H1 (cell line): Measurements from ENCODE around the gene LNPEP. TPM values are rescaled to one million over a fixed set of nuclear protein-coding genes. Genes with fewer than 3 reads are reported as not detected.

Source experiments
- CTCF ChIA-PET: fragments of 300-600 bp; sonication (Branson Sonifier 250); formaldehyde crosslinking; loops from one replicate; lab custom pipeline; 2021; ENCODE audit not compliant: partially characterized antibody; lab: Charles Lee
- POLR2A ChIA-PET: fragments of 300-600 bp; sonication (Branson Sonifier 250); formaldehyde crosslinking; loops from one replicate; lab custom pipeline; 2021; ENCODE audit warnings: inconsistent platforms; ENCODE audit not compliant: partially characterized antibody; lab: Charles Lee
- DNase-seq, 2 experiments: peaks; one replicate each; pipeline versions ENCODE4 v3.0.0 to v3.0.0-alpha.2; 2010 to 2022; ENCODE audit warnings: low spot score in 2 of 2, low read depth in 1 of 2, mixed read lengths in 1 of 2
- FAIRE-seq: peaks from 2 replicates; lab custom pipeline; 2011; peaks lifted over from hg19 to GRCh38; lab: Jason Lieb, UNC
- H2AFZ ChIP-seq: 2 replicates; pipeline ENCODE4 v1.8.1; 2012; ENCODE audit warnings: low read length, inconsistent platforms
- H2AK5ac ChIP-seq: 2 replicates; pipeline ENCODE4 v1.6.1; 2013; ENCODE audit warnings: low read depth, low read length
- H2BK120ac ChIP-seq: replicated peaks from 2 replicates; pipeline ENCODE3; 2013; ENCODE audit warnings: low read depth, low read length, inconsistent platforms
- H2BK12ac ChIP-seq: 2 replicates; pipeline ENCODE4 v1.6.1; 2013; ENCODE audit warnings: low read depth, low read length
- H2BK15ac ChIP-seq: 2 replicates; pipeline ENCODE4 v1.6.1; 2013; ENCODE audit warnings: low read length
- H2BK20ac ChIP-seq: 2 replicates; pipeline ENCODE4 v1.6.1; 2013; ENCODE audit warnings: low read length
- H2BK5ac ChIP-seq: 2 replicates; pipeline ENCODE4 v1.6.1; 2013; ENCODE audit warnings: low read depth, low read length
- H3K14ac ChIP-seq: 2 replicates; pipeline ENCODE4 v1.6.1; 2013; ENCODE audit warnings: inconsistent platforms; ENCODE audit not compliant: insufficient read length
- H3K18ac ChIP-seq: 2 replicates; pipeline ENCODE4 v1.6.1; 2013; ENCODE audit warnings: low read length; ENCODE audit errors: extremely low read depth
- H3K23ac ChIP-seq: 2 replicates; pipeline ENCODE4 v1.6.1; 2013; ENCODE audit warnings: inconsistent platforms; ENCODE audit not compliant: insufficient read length
- H3K23me2 ChIP-seq: 2 replicates; pipeline ENCODE4 v1.6.1; 2013; ENCODE audit warnings: low read depth, low read length
- H3K27ac ChIP-seq: 2 replicates; pipeline ENCODE4 v1.6.1; 2011; ENCODE audit warnings: low read depth, low read length, inconsistent platforms
- H3K27me3 ChIP-seq, 4 experiments: replicated peaks in 1 of 4; 1 replicate in 1 of 4; 2 replicates in 3 of 4; pipeline versions ENCODE4 v1.6.1 to v1.8.1; 2011 to 2013; ENCODE audit warnings: low read length in 3 of 4, mild to moderate bottlenecking in 3 of 4, inconsistent platforms in 2 of 4, mixed read lengths in 2 of 4, moderate library complexity in 1 of 4; ENCODE audit not compliant: control insufficient read depth in 3 of 4, insufficient read depth in 3 of 4; ENCODE audit errors: extremely low read depth in 1 of 4
- H3K36me3 ChIP-seq, 4 experiments: 2 replicates each; pipeline versions ENCODE4 v1.6.1 to v1.8.1; 2011 to 2013; ENCODE audit warnings: mild to moderate bottlenecking in 4 of 4, low read length in 3 of 4, moderate library complexity in 2 of 4, control low read depth in 1 of 4, inconsistent platforms in 1 of 4; ENCODE audit not compliant: insufficient read depth in 4 of 4, control insufficient read depth in 2 of 4
- H3K4ac ChIP-seq: replicated peaks from 2 replicates; pipeline ENCODE3; 2013; ENCODE audit warnings: low read length, low read depth, mixed read lengths, inconsistent platforms; ENCODE audit not compliant: insufficient read length
- H3K4me1 ChIP-seq, 4 experiments: replicated peaks in 1 of 4; 1 replicate in 1 of 4; 2 replicates in 3 of 4; pipeline versions ENCODE4 v1.6.1 to v1.8.1; 2011 to 2013; ENCODE audit warnings: low read length in 3 of 4, inconsistent platforms in 2 of 4, mixed read lengths in 1 of 4; ENCODE audit not compliant: insufficient read depth in 4 of 4, control insufficient read depth in 3 of 4
- H3K4me2 ChIP-seq, 2 experiments: 2 replicates each; pipeline versions ENCODE4 v1.6.1 to v1.8.1; 2011 to 2013; ENCODE audit warnings: low read depth in 2 of 2, low read length in 2 of 2, control low read depth in 1 of 2, inconsistent platforms in 1 of 2, mild to moderate bottlenecking in 1 of 2; ENCODE audit not compliant: insufficient read depth in 1 of 2
- H3K4me3 ChIP-seq, 4 experiments: fragments of 200-600, 300-600 bp in 1 of 4; sonication (generic), shearing (Covaris generic), sonication (Bioruptor Twin) in 1 of 4; 2 replicates each; pipeline versions ENCODE4 v1.5.1 to v1.8.1; 2011 to 2016; ENCODE audit warnings: low read length in 4 of 4, low read depth in 3 of 4, control low read depth in 2 of 4, inconsistent platforms in 2 of 4, mild to moderate bottlenecking in 2 of 4, mixed read lengths in 1 of 4, moderate library complexity in 1 of 4; ENCODE audit not compliant: insufficient read depth in 2 of 4; ENCODE audit errors: extremely low read depth in 1 of 4
- H3K56ac ChIP-seq: replicated peaks from 2 replicates; pipeline ENCODE3; 2013; ENCODE audit warnings: low read depth, mild to moderate bottlenecking, mixed read lengths, low read length, inconsistent platforms; ENCODE audit not compliant: insufficient read length
- H3K79me1 ChIP-seq: 2 replicates; pipeline ENCODE4 v1.6.1; 2013; ENCODE audit warnings: low read depth, low read length, control low read depth
- H3K79me2 ChIP-seq, 2 experiments: 2 replicates each; pipeline versions ENCODE4 v1.6.1 to v1.8.1; 2012 to 2013; ENCODE audit warnings: low read length in 2 of 2, mild to moderate bottlenecking in 2 of 2, inconsistent platforms in 1 of 2; ENCODE audit not compliant: insufficient read depth in 2 of 2, control insufficient read depth in 1 of 2
- H3K9ac ChIP-seq, 4 experiments: replicated peaks in 1 of 4; 1 replicate in 1 of 4; 2 replicates in 3 of 4; pipeline versions ENCODE4 v1.6.1 to v1.8.1; 2011 to 2013; ENCODE audit warnings: low read depth in 3 of 4, low read length in 3 of 4, control low read depth in 2 of 4, mild to moderate bottlenecking in 2 of 4, moderate library complexity in 2 of 4, inconsistent platforms in 1 of 4; ENCODE audit errors: extremely low read depth in 1 of 4
- H3K9me3 ChIP-seq, 2 experiments: 2 replicates each; pipeline versions ENCODE4 v1.6.1 to v1.8.1; 2012 to 2013; ENCODE audit warnings: mild to moderate bottlenecking in 2 of 2, moderate library complexity in 2 of 2, control low read depth in 1 of 2, inconsistent platforms in 1 of 2, low read depth in 1 of 2, low read length in 1 of 2, mixed read lengths in 1 of 2; ENCODE audit not compliant: insufficient read depth in 2 of 2
- H4K20me1 ChIP-seq, 2 experiments: replicated peaks in 1 of 2; 2 replicates each; pipeline versions ENCODE3 to v1.8.1; 2011 to 2013; ENCODE audit warnings: inconsistent platforms in 2 of 2, low read length in 2 of 2, mild to moderate bottlenecking in 1 of 2; ENCODE audit not compliant: insufficient read depth in 2 of 2, control insufficient read depth in 1 of 2
- H4K5ac ChIP-seq: 2 replicates; pipeline ENCODE4 v1.6.1; 2013; ENCODE audit warnings: low read length, low read depth, mixed read lengths, inconsistent platforms; ENCODE audit not compliant: insufficient read length
- H4K8ac ChIP-seq: 2 replicates; pipeline ENCODE4 v1.8.0; 2013; ENCODE audit warnings: mild to moderate bottlenecking, moderate library complexity, low read length, inconsistent platforms; ENCODE audit not compliant: insufficient read depth; ENCODE audit errors: extremely low read depth
- H4K91ac ChIP-seq: replicated peaks from 2 replicates; pipeline ENCODE3; 2013; ENCODE audit warnings: low read length, mixed read lengths, inconsistent platforms; ENCODE audit not compliant: insufficient read length
- ASH2L ChIP-seq: fragments of 200-600, 300-600 bp; sonication (generic); IDR thresholded peaks from one replicate; pipeline ENCODE4 v1.7.1; 2017; ENCODE audit warnings: low read length
- CHD1 ChIP-seq: IDR thresholded peaks from 2 replicates; pipeline ENCODE4 v1.6.1; 2012; ENCODE audit warnings: low read depth, low read length, improper control_type of control experiment
- EGR1 ChIP-seq: IDR thresholded peaks from 2 replicates; pipeline ENCODE4 v1.6.1; 2011; ENCODE audit warnings: low read depth, low read length, borderline replicate concordance
- SP1 ChIP-seq: IDR thresholded peaks from 2 replicates; pipeline ENCODE4 v1.6.1; 2011; ENCODE audit warnings: low read depth, low read length
- SRF ChIP-seq: IDR thresholded peaks from 2 replicates; pipeline ENCODE4 v1.6.1; 2011; ENCODE audit warnings: mild to moderate bottlenecking, low read depth, low read length, moderate library complexity
- TAF1 ChIP-seq: IDR thresholded peaks from 2 replicates; pipeline ENCODE4 v1.6.1; 2011; ENCODE audit warnings: mild to moderate bottlenecking, low read depth, low read length
- WGBS, 2 experiments: shearing (Covaris generic) in 1 of 2; methylation state at CpG; one replicate each; pipeline versions ENCODE4 v1.1.6 to v1.1.7; 2013 to 2015; ENCODE audit warnings: low lambda C conversion rate in 2 of 2, mixed read lengths in 2 of 2, inconsistent platforms in 1 of 2, low coverage in 1 of 2, missing lambda C conversion rate in 1 of 2; ENCODE audit not compliant: insufficient replicate concordance in 2 of 2, insufficient coverage in 1 of 2, insufficient read length in 1 of 2; ENCODE audit errors: extremely low coverage in 1 of 2, missing lambda C conversion rate in 1 of 2; 5-methylcytosine and 5-hydroxymethylcytosine counted together
- polyA plus RNA-seq, 7 experiments: library from polyadenylated mRNA; depleted of rRNA in 3 of 7; stranded (reverse) in 5 of 7; unstranded in 2 of 7; fragments of >200 nt in 5 of 7; fragments of 200-250 nt in 2 of 7; gene quantifications; 1 replicate in 5 of 7; 2 replicates in 1 of 7; 4 replicates in 1 of 7; pipeline versions ENCODE4 v1.2.1 to v1.2.3, GENCODE V29; 2011 to 2013; ENCODE audit warnings: missing spikeins in 2 of 7, mixed read lengths in 2 of 7
- total RNA-seq: library from RNA; stranded (reverse); fragmentation: NEBNext Ultra II Directional; extraction: Animal tissue kit (Norgen Biotek cat#: 25700); gene quantifications from 2 replicates; pipeline ENCODE4 v1.2.1, GENCODE V29; 2021

The LNPEP gene
- total and polyA plus RNA-seq, 2 of the 8 experiments (the other 6 are each of a cell fraction or from before 2014, with no cell fraction given), result 1.8 to 4.5 TPM

GRCh38 chr5:96924016-96924443, 11.8 kb upstream of the LNPEP start:
- 84% methylated on average over 3 of the region's 3 CpGs; no CpG with 5 or more reads in 1 of the 2 experiments for WGBS, 2 experiments

More at GRCh38 chr5:96924016-96924443, 11.8 kb upstream of the LNPEP start:
- Histone ChIP-seq H2BK5ac (no peak overlapping the region), H3K4ac (no peak overlapping the region), H4K20me1 (no peaks in the 10 kb centered on the region), H3K18ac (no peak overlapping the region), H3K14ac (no peak overlapping the region), H3K23me2 (no peaks in the 10 kb centered on the region), H3K79me2 (no peaks in the 10 kb centered on the region), H3K79me1 (no peaks in the 10 kb centered on the region), H2AFZ (no peak overlapping the region), H3K56ac (no peak overlapping the region), H2BK20ac (no peak overlapping the region), H4K8ac (no peak overlapping the region), H2BK15ac (no peak overlapping the region), H4K5ac (no peak overlapping the region), H3K23ac (no peak overlapping the region), H3K4me1 (peaks cover 0 to 4% (median 3%) of the 10 kb centered on the region in 4 experiments; a peak in 4 of 7 replicates), H2BK12ac (no peak overlapping the region), H2AK5ac (no peak overlapping the region), H3K9ac (no peak overlapping the region), H3K27ac (no peak overlapping the region), H2BK120ac (no peak overlapping the region), H3K27me3 (no peaks in the 10 kb centered on the region), H3K4me2 (no peak overlapping the region; a peak in 1 of 4 replicates), H3K4me3 (no peak overlapping the region), H3K9me3 (no peaks in the 10 kb centered on the region), H3K36me3 (no peaks in the 10 kb centered on the region), H4K91ac (no peak overlapping the region)
- ChIA-PET POLR2A (interaction anchor here (0.6 kb wide), 1 partner anchor 32 kb away, joined by 5 read pairs; no protein-coding TSS in a partner anchor), CTCF (interaction anchor here (0.6 to 1.3 kb wide), 5 partner anchors 23 to 188 kb away, joined by 3 to 6 read pairs (median 4); no protein-coding TSS in a partner anchor)
- no peak for TF ChIP-seq CHD1
- TF ChIP-seq SP1, result no peak
- TF ChIP-seq SRF, result peak; percentile 41; the same call in 1 of the 2 replicates
- TF ChIP-seq ASH2L, result no peak
- no peak for TF ChIP-seq EGR1
- TF ChIP-seq TAF1, result no peak
- FAIRE-seq, result no peak
- DNase-seq, result no peak
